AG09309 (cell line): ENCODE measurements around the gene NDUFAF8.

ENCODE experiments used
- DNase-seq: peaks from one replicate; pipeline ENCODE4 v3.0.0-alpha.2; 2010; ENCODE audit warnings: low read depth
- H3K4me3 ChIP-seq: 2 replicates; pipeline ENCODE4 v1.5.1; 2011; ENCODE audit warnings: mild to moderate bottlenecking, low read depth, low read length, moderate library complexity; ENCODE audit not compliant: control insufficient read depth
- TF ChIP-seq, protein P1 (sequence below): IDR thresholded peaks from 2 replicates; pipeline ENCODE4 v1.5.1; 2011; ENCODE audit warnings: mild to moderate bottlenecking, low read depth, low read length, inconsistent platforms; ENCODE audit not compliant: insufficient read depth, control insufficient read depth; ENCODE audit errors: missing control alignments

NDUFAF8 gene

DNA sequence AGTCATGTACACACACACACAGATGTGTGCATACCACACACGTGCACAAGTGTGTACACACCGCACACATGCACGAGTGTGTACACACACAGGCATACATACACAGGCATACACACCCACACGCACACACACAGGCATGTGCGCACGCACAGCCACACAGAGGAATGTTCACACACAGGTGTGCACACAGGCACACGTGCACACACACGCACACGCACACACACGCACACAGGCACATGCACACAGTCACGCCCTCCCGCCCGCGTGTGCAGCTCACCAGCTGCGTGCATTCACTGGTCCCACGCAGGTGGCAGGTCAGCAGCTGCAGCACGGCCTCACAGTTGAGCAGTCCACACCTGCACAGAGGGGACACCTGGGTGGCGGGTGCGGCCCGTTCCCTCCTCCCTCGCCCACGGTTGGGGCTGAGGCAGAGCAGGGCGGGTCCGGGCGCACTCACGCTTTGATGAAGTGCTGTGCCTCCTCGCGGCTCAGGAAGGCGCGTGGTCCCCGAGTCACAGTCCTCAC lies 7.9 kb upstream of the NDUFAF8 start:
- TF ChIP-seq, protein P1, sequence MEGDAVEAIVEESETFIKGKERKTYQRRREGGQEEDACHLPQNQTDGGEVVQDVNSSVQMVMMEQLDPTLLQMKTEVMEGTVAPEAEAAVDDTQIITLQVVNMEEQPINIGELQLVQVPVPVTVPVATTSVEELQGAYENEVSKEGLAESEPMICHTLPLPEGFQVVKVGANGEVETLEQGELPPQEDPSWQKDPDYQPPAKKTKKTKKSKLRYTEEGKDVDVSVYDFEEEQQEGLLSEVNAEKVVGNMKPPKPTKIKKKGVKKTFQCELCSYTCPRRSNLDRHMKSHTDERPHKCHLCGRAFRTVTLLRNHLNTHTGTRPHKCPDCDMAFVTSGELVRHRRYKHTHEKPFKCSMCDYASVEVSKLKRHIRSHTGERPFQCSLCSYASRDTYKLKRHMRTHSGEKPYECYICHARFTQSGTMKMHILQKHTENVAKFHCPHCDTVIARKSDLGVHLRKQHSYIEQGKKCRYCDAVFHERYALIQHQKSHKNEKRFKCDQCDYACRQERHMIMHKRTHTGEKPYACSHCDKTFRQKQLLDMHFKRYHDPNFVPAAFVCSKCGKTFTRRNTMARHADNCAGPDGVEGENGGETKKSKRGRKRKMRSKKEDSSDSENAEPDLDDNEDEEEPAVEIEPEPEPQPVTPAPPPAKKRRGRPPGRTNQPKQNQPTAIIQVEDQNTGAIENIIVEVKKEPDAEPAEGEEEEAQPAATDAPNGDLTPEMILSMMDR: no peak
- no peak for DNase-seq
- no peak overlapping the region for H3K4me3 ChIP-seq

DNA sequence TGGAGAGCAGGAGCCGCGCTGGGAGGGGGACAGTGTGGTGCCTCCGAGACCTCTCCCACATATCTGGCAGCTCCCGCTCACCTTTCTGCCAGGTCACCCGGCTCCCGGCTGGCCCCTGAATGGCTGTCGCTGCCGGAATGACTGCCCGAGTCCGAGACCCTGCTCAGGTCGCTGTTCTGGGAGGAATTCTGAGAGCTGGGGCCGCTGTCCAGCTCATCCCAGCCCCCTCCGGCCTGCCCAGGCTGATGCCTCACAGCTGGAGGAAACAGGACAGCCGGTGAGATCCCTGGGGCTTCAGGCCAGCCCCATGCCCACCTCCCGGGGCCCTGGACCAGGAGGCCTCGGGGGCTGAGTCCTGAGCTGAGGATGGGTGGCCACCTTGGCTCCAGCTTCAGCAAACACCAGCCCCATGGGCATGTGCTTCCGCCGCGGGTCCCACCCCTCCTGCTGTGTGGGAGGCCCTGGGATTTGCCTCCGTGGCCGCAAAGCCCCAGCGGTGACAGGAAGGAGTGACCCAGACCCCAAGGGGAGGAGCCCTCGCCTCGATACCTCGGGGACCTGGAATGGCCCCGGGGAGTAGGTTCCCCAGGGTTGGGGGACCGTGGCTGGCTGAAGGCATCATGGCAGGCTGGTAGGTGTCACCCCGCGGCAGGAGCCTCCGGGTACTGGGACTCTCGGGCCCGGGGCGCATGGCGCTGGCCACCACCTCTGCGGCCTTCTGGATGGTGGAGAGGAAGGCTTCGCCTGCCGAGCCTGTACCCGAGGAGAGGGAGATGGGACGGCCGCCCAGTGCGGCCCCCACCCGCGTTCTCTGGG lies 7.1 kb upstream of the NDUFAF8 start:
- TF ChIP-seq, protein P1: no peak
- no peak overlapping the region for H3K4me3 ChIP-seq
- DNase-seq: no peak

DNA sequence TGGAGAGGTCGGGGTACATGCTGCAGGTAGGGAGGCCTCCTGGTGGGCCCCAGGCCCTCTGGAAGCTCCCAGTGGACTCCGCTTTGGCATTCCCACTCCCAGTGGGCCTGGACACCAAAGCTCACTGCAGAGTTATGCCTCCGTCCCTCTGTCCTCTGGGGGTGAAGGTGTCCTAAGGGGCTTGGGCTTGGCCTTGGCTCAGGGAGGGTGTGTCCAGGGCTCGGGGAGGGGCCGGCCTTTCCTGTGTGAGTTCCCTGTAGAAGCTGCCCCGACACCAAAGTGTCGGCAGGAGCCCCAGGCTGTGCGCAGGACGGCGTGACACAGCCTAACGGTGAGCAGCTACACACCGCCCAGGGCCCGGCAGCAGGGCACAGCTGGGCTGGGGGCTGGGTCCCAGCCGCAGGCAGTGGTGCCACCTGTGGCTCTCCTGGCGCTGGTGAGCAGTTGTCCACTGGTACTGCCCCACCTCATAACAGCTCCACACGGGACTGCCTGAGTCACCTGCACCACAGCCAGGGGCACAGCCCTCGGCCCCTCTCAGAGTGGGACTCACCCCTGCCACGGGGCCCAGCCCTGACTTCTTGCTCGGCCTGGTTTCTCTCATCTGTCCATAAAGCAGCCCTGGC lies 6.4 kb upstream of the NDUFAF8 start:
- no peak for DNase-seq
- TF ChIP-seq, protein P1: no peak

DNA sequence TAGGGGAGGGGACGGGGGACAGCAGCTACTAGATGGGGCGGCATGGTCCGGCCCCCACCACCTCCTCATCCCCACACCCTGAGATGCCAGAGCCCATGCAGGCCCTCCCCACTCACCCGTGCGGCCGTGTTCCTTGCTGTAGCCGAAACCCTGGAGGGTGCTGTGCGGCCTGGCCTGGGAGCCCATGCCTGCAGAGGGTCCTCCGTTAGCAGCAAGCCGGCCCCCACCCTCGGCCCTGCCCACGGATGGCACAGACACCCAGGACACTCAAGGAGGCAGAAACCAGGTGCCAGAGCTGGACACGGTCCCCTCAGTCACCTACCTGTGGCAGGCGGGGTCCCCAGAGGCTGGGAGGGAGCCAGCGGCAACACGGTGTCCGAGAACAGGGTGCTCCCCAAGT lies 5.8 kb upstream of the NDUFAF8 start:
- no peak overlapping the region for H3K4me3 ChIP-seq
- DNase-seq: no peak
- TF ChIP-seq, protein P1: no peak

More for the DNA sequence above, 6.4 kb upstream of the NDUFAF8 start:
- H3K4me3 ChIP-seq: no peak overlapping the region

DNA sequence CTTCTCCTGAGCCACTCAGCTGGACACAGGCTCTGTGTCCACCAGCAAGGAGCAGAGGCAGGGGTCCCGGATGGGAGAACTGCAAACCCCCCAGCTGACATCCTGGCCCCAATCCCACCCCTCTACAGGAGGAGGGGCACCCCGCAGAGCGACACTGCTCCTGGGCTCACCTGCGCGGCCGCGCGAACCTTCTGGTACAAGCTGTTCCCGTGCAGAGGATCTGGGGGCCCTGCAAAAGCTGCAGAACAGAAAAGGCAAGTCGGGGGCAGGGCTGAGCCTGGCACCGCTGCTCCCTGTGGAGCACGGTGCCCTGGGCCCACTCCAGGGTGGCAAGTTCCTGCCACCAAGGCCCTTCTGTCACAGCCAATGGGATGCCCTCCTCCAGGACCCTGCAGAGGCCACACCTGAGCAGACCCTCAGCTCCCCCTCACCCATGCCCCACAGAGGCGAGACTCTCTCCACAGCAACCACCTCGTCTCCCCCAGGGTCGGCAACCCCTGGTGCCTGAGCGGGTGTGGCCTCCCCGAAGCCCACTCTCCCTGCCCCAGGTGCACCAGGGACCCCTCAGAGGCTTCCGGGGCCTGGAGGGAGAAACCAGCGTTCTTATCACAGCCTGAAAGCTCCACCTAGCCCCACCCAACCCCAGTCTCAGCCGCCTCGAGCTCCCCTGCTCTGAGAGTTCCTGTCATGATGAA lies 5.2 kb upstream of the NDUFAF8 start:
- DNase-seq: no peak
- H3K4me3 ChIP-seq: no peak overlapping the region
- TF ChIP-seq, protein P1: no peak

DNA sequence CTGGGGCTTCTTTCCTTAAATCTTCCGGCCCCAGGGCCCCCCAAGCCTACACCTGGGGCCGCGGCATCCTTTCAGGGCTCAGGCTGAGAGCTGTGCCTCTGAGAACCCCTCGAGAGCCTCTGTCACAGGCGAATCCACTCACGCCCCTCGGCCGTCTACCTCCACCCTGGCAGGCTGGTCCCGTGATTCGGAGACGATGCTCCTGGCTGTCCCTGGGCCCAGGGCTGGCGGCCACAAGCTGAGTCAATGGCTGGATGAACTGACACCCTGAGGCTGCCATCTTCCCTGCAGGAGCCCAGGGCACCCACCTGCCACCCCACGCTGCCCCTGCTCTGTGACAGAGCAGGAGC lies 4.6 kb upstream of the NDUFAF8 start:
- H3K4me3 ChIP-seq: no peak overlapping the region
- no peak for DNase-seq
- TF ChIP-seq, protein P1: no peak
